Suprapubic skin (tissue), 3 donors: ENCODE data around the gene CLMN.

ENCODE experiments used
- POLR2AphosphoS5 ChIP-seq, 3 donors: sonication (generic); formaldehyde crosslinking; IDR thresholded peaks; one replicate each; pipeline ENCODE4 v1.6.1; 2017; ENCODE audit warnings: antibody characterized with exemption in 3 of 3
- TF ChIP-seq, protein P1 (sequence below), 2 donors: fragments of 200-600 bp in 1 of 2; fragments of 450-650 bp in 1 of 2; sonication (generic) in 1 of 2; IDR thresholded peaks; one replicate each; pipeline ENCODE4 v1.5.1; 2016 to 2019; ENCODE audit warnings: antibody characterized with exemption in 2 of 2, mild to moderate bottlenecking in 1 of 2, moderate library complexity in 1 of 2

DNA sequence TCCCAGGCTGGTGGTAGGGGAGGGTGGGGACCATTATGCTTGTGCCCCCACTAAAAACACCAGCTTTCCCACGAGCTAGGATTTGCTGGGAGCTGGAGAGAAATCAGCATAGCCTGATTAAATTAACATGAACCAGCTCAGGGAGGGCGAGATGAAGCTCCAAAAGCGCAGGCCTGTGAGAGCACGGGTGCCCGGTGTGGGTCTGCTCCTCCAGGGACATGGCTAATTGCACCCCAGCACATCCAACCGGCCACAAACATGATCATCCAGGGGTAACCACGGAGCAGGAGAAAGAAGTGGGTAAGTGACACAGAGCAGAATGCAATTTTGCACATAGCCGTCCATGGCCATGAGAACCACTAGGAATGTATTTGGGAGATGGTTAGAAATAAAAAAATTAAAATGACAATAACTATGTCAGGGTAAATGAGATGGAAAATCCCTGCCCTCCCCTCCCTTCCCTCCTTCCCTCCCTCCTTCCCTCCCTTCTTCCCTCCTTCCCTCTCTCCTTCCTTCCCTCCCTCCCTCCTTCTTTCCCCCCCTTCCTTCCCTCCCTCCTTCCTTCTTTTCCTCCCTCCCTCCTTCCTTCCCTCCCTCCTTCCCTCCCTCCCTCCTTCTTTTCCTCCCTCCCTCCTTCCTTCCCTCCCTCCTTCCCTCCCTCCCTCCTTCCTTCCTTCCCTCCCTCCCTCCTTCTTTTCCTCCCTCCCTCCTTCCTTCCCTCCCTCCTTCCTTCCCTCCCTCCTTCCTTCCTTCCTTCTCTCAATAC, 26.9 kb downstream of the CLMN start:
- TF ChIP-seq, protein P1, sequence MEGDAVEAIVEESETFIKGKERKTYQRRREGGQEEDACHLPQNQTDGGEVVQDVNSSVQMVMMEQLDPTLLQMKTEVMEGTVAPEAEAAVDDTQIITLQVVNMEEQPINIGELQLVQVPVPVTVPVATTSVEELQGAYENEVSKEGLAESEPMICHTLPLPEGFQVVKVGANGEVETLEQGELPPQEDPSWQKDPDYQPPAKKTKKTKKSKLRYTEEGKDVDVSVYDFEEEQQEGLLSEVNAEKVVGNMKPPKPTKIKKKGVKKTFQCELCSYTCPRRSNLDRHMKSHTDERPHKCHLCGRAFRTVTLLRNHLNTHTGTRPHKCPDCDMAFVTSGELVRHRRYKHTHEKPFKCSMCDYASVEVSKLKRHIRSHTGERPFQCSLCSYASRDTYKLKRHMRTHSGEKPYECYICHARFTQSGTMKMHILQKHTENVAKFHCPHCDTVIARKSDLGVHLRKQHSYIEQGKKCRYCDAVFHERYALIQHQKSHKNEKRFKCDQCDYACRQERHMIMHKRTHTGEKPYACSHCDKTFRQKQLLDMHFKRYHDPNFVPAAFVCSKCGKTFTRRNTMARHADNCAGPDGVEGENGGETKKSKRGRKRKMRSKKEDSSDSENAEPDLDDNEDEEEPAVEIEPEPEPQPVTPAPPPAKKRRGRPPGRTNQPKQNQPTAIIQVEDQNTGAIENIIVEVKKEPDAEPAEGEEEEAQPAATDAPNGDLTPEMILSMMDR (IDR thresholded peaks at IDR 0.05), result no peak
- no peak for TF ChIP-seq POLR2AphosphoS5 (IDR thresholded peaks at IDR 0.05)
